G401 (cell line): ENCODE results near the gene PEMT. TPM values are rescaled to one million over a fixed set of nuclear protein-coding genes. Genes with fewer than 3 reads are reported as not detected.
"Not testable (repeated sequence)": the region's sequence is repeated elsewhere in the genome, so short reads cannot be mapped to it uniquely, and the experiment has no call there.

Experiments used
- DNase-seq: peaks from one replicate; pipeline ENCODE4 v3.0.0-alpha.2; 2015; ENCODE audit warnings: low spot score
- in situ Hi-C: cut with HindIII; loops from 2 replicates; pipeline ENCODE4 v1.10.0; 2016; ENCODE audit warnings: low sequenced_read_pairs, mixed read lengths
- total RNA-seq: library from RNA; depleted of rRNA; stranded (reverse); fragments of >200 nt; shearing (Covaris generic); gene quantifications from 2 replicates; pipeline ENCODE4 v1.2.3, GENCODE V29; 2014

Gene PEMT
- total RNA-seq, 1 experiment from 2014 or later = 43.1 TPM

DNA sequence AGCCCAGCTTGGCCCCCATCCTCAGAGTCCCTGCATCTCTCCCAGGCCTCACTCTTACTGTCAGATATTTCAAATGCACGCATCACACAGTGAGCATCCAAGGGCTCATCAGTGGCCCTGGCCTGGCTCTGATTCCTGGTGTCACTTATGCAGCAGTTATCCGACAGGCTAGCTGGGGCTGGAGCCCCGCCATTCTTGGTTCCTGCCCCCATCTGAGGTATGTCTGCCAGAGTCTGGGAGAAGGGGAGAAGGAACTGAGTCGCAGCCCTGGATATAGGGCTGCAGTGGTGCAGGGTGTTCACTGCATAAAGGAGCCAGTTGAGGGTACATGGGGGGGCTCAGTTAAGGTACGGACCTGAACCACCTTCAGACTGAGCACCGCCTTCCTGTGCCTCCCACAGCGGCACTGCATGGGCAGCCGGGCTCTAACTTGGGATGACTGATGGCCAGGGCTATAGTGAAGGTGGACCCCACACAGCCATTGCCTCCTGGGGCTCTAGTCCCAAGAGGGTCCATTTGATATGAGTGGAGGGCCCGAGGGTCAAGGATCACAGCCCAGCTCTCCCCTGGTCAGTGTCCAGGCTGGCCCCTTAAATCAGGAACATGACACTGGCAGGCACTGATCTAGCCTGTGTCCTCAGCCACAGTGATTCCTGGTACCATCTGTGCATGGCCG, 93.5 kb downstream of the PEMT start:
- in situ Hi-C loops = no loop called here
- DNase-seq = no peak

DNA sequence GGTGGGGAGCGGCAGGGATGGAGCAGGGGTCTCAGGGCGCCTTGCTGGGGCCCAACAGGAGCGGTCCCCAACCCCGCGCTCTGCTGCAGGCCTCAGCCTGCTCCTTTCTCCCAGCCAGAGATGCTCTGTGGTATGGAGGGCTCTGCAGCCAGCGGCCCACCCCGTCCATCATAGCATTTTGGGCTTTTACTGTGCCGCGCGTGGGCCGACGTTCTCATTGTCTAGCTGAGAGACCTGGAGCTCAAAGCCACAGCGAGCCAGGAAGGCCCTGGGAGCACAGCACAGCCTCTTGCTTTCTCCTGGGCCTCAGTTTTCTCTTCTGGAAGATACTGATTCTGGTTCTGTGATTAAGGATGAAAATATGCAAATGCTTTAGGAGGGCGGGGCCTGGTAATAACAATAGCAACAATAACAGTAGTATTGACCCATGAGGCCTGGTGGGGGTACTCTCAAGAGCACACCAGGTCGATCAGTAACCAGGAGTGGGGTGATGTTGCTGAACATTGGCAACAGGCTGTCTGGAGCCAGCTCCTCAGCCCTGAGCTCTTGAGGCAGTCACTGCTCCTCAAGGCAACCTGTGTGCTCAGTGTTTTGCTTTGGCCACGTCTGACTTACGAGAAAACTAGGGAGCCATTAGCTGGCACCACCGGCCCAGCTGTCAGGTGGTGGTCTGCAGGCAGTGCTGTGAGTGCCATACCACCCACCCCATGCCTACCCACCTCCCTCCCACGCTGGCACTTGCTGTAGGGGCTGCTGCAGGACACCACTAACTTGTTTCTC, 94.3 kb downstream of the PEMT start:
- in situ Hi-C loops = no loop called here
- DNase-seq = no peak

DNA sequence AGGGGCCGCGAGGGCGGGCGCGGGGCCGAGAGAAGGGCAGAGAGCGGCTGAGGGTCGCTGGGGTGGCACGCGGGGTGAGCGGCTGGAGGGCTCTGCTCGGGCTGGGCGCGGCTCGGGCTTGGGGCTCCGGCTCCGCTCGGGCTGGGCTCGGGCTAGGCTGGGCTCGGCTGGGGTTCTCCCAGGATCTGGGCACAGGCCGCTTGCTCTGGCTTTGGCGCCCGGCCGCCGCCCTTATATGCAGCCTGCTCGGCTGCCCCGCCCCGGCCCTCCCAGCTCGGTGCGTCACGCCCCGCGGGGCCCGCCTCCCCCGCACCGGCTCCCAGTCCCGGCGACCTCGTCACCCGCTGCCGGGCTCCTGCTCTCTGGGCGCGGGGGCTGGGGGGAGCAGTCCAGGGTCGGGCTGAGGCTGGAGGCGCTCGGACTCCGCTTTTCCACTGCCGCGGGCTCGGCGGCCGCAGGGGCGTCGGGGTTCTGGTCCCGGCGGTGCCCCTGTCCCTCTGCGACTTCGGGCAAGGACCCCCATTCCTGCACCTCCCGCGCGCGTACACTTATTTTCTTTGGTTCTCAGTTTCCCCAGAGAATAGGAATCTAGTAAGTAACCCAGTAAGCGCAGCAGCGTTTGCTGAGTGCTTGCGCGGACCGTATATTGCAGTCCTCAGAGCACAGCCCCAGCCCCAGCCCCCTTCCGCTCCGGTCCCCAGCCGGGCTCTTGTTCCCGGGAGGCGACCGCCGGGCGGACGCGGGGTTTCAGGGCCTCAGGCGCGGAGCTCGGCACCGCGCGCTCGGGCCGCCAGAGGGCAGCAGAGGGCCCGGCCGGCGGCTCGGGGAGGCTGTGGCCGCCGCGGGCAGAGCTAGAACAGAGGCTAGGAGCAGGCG, 95.1 kb downstream of the PEMT start, which contains the start of gene RASD1:
TSS of gene RASD1 (minus strand) at position 207 of the 876 bp plus-strand sequence. CDS start 214 bp downstream, outside the sequence.
- DNase-seq = peak; percentile 91
- in situ Hi-C loops = no loop called here

DNA sequence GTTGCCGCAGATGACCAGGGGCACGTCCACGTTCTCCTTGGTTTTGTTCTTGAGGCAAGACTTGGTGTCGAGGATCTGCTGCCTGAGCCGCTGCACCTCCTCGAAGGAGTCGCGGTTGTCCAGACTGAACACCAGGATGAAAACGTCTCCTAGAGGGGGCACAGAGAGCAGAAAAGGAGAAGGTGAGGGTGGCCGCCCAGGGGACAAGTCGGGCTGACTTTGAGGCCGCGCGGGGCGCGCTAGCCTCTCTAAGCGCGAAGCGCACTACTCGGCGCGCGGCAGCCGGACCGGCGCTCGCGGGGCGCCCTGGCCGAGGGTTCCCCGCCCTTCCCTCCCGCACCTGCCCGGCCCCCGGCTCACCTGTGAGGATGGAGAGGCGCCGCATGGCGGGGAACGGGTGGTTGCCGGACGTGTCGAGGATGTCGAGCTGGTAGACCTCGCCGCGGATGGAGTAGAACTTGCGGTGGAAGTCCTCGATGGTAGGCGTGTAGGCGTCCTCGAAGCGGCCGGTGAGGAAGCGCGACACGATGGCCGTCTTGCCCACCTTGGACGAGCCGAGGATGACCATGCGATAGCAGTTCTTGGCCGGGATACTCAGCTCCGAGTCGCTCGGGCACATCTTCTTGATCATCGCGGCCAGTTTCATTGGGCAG, 95.8 kb downstream of the PEMT start:
- in situ Hi-C loops = no loop called here
- DNase-seq = peak; percentile 29

DNA sequence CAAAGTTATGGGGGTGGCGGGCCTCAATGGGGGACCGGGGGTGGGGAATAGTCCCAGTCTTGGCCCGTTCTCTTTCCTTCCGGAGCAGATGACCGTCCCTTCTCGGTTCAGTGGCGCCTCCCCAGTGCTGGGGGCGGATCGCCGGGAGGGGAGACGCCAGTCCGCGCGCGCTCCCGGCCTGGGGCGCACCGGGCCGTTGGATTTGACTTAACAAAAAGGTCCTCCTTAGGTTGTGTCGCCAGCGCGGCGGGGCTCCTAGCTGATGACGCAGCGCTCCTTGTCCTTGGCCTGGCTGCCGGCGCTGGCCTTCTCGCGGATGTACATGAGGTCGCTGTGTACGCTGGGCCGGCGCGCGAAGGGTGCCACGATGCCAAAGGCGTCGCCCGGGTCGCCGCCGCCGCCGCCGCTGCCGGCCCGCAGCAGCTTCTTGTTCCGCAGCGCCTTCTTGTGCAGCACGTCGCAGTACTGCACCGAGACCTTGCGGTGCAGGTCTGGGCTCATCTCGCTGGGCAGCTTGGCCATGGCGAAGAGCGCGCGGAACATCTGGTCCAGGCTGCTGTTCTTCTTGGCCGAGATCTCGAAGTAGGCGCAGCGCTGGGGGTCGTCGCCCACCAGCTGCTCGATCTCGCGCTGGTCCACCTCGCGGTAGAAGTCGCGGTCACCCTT, 96.5 kb downstream of the PEMT start:
- DNase-seq = peak; percentile 48
- in situ Hi-C loops = no loop called here

DNA sequence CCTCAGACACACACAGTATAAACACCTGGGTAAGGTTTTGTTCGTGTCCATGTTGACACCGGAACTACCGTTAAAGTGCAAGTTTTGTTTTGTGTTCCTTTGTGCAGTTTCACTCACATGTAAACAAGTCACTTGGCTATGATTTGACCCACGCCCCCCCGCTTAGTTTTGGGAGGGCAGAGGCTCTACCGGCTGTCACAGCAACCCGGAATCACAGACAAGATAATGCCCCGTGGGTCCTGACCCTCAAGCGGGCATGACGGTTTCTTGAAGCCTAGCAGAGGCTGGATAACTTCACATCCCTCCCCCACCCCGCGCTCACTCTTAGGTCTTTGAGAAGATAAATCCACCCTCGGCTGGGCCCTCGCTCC, 97.0 kb downstream of the PEMT start:
- no peak for DNase-seq
- in situ Hi-C loops = no loop called here

DNA sequence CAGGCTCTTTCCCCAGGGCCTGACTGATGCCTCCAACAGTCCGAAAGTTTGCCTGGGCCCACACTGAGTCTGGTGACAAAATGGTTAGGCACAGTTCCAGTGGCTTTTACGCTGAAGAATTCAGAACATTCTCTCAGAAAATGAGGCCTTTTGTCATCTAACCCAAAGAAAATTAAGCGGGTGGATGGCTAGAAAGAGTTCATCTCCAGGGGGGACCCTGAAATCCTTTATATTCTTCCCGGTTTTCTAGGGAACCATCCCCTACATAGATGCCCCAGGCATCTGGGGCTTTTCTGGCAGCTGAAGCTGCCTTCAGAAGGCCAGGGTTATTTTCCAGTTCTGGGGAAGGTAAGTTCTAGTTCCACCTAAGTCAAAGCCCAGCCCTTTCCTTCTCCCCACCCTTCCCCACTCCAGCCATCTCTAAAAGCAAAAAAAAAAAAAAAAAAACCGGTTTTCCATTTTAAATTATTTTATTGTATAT, 97.5 kb downstream of the PEMT start:
- DNase-seq = no peak
- in situ Hi-C loops = no loop called here

DNA sequence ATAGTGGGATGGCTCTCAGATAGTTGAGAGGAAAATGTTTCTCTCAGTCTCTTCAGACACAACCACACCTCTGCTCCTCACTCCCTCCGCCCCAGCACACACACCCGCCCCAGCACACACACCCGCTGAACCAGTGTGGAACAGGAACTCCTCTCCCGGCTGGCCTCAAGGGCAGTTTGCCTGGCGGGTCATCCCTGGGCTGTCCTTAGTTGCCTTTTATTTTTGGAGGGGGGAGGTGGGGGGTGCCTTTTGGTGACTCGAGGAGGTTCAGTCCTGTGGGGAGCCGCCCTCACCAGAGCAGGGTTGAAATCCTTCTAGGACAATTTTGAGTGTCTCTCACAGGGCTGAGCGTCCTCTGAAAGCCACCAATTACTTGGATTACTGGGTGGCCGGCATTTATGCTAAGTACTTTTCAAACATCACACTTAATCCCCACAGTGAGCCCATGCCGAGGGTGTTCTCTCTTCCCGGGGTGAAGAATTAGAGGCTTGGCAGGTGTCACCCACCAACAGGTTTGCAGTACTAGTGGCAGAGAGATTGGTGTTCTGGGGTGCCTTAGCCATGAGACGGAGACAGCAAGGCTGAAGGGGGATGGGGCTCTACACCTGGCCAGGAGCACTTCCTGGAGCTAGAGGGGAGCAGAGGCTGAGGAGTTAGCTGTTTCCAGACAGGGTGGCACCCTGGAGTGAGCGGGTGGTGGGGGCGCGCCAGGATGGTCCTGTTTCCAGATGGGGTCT, 98.1 kb downstream of the PEMT start:
- no peak for DNase-seq
- in situ Hi-C loops = no loop called here

DNA sequence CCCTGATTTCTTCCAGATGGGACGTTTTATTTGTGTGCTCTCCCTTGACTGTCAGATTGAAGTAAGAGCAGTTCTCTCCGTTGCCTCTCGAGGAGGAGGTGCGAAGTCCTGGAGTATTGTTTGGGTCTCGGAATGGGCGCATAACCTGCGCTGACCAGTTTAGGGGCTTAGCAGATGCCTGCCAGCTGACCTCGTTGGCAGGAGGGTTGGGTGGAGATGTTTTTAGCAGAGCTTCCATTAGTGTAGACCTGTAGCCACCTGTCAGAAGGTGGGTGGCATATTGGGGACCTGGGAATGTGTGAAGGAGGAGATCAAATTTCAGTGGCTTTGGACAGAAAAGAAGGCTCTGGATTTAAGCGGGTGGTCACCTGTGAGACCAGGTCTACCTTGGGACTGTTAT, 98.9 kb downstream of the PEMT start:
- in situ Hi-C loops = no loop called here
- no peak for DNase-seq

DNA sequence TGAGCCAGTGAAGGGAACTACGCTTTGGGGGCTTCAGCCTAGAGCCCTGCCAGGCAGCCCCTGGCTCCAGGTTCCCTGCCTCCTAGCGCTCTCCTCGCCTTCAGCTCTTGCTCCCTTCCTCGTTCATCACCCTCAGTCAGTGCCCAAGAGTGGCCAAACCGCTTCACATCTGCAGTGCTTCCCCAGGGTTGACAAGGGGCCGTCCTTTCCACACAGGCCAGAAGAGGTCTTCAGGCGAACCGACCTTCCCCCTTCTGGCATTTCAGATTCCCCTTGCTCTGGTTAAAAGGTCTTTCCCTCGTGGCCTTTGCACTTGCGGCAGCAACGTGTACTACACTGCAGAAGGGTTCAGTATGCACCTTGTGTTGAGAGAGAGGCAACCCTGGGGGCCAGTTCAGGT, 99.4 kb downstream of the PEMT start:
- in situ Hi-C loops = no loop called here
- no peak for DNase-seq

DNA sequence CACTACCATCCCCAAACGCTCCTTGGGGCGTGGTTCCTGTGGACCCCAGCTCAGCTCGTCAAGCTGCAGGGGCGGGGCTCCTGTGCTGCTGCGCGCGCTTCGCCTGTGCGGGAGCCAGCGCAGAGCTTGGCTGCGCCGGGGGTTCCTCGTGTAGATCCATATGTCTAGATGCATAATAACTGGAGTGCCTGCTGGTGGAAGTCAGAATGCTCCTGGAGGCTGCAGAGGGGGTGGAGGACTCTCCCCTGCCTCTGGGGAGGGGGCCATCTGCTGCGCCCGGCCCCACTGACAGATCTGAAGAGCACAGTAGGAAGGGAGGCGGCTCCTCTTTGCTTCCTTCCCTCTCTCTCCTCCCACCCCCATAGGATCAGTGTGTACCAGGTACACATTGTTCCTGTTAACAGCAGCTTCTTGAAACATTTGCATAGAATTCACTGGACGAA, 99.9 kb downstream of the PEMT start:
- in situ Hi-C loops = no loop called here
- DNase-seq = no peak

DNA sequence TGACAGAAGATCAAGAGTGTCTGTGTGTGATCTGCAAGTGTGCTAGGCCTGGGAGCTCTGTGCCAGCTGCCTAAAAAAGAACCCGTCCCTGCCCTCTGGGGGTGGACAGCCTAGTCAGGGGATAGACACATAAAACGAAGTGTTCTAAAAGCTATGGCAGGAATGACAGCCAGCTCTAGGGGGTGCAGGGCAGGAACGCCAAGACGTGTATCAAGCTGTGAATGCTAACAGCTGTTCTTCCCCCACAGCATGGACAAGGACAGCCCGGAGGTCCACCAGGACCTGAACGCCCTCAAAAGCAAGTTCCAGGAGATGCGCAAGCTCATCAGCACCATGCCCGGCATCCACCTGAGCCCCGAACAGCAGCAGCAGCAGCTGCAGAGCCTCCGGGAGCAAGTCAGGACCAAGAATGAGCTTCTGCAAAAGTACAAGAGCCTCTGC, 100.5 kb downstream of the PEMT start:
- DNase-seq = no peak
- in situ Hi-C loops = no loop called here

DNA sequence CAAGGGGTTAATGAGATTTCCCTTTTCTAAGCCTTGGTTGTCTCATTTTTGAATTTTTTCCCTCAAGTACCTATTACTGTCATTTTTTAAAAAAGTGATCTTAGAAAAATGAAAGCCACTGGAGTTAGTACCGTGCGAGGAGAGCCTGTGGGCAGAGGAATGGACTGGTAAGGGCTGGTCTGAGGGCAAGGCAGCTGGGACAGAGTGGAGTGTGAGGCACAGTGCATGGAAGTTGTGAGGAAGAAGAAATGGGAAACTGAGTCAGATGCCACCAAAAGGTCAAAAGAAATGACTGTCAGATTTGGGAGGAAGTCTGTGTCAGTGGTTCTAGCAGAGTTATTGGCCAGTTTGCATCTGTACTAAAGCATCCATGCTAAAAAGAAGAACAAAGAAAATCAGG, 103.5 kb downstream of the PEMT start:
- DNase-seq = no peak
- in situ Hi-C loops = no loop called here

DNA sequence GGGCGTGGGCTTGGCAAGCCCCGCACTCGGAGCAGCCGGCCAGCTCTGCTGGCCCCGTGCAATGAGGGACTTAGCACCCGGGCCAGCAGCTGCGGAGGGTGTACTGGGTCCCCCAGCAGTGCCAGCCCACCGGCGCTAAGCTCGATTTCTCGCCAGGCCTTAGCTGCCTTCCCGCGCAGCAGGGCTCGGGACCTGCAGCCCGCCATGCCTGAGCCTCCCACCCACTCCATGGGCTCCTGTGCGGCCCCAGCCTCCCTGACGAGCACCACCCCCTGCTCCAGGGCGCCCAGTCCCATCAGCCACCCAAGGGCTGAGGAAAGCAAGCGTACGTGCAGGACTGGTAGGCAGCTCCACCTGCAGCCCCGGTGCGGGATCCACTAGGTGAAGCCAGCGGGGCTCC, 105.1 kb downstream of the PEMT start:
- DNase-seq, in situ Hi-C loops: not testable (repeated sequence)

DNA sequence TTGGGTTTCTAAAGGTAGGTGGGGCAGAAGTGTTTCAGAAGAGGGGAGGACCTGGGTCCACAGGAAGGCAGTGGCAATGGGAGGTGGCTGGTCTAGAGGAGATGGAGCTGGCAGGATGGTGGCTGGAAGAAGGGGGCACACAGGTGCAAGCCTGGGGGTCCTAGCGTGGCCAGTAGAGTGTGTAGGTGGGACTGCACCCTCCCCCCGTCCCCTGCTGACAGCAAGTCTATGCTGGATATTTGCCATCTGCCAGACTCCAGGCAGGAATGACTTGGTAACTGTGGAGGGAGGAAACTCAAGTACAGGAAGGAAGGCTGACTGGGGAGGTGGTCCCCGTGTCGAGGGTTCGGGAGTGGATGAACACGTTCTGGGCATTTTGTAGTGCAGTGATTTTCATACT, 106.1 kb downstream of the PEMT start:
- DNase-seq = no peak
- in situ Hi-C loops = no loop called here

DNA sequence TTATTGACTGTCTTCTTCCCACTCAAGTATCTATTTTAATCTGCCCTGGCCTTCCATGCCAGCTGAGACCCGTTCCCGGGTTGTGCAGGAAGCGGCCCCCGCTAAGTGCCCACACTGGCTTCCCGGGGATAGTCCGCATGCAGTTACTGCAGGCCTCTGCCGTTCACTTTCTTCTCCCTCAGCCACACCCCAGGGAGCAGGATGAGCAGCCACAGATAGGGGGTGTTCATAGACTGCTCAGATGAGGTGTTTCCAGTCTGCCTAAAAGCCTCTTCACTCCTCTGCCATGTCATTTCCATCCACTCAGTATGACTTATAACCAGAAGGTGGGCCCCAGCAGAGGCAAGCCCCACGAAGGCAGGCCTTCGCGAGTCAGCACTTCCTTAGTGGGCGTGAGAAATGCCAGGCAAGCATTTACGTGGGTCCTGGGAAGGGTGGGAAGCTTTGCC, 107.0 kb downstream of the PEMT start:
- in situ Hi-C loops = no loop called here
- DNase-seq = no peak

DNA sequence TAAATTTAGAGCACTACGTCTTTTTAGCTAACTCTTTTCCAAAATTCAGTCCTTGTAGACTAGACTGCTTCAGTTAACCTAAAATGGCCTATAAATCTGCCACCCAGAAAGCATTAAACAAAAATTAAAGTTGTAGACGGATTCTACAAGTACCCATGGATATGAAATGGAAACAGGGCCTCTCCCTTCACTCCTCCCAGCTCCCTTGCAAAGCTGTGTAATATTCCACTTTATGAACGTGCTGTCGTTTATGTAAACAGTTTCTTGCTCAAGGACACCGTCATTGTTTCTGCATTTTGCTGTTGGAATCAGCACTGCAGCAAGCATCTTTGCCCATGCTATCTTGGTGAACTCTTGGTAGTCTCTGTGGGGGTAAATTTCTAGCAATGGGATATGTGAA, 109.6 kb downstream of the PEMT start:
- no peak for DNase-seq
- in situ Hi-C loops = no loop called here

DNA sequence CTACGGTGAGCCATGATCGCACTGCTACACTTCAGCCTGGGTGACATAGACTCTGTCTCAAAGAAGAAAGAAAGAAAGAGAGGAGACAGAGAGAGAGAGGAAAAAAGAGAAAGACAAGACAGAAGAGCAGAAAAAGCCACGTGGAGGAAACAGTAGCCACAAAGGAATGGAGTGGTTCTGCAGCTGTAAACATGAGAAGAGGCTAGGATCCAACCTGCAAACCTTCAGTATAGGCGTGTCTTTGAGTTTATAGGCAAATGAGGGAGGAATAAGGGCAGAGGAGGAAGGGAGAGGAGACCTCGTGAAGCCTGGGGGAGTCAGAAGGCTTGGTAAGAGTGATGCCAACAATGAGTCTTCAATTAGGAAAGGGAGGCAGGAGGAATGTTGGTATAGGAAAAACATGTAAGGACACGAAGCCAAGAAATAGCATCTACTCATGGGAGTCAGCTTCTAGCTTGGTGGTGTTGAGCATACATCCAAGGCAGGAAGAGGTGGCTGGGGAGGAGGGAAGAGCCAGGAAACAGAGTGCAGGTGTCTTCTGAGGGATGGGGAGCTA, 110.8 kb downstream of the PEMT start:
- no peak for DNase-seq

More for the DNA sequence above, 110.8 kb downstream of the PEMT start:
- in situ Hi-C loops = no loop called here
